Testis (tissue), 2 donors: ENCODE measurements around the gene EYS.

ENCODE experiments used
- CTCF ChIP-seq, 3 experiments: fragments of 450-650 bp in 2 of 3; fragments of 200-600 bp in 1 of 3; sonication (generic) in 1 of 3; IDR thresholded peaks; one replicate each; pipeline ENCODE4 v1.5.1; 2016 to 2019; ENCODE audit warnings: antibody characterized with exemption in 3 of 3, mild to moderate bottlenecking in 2 of 3, moderate library complexity in 1 of 3
- POLR2A ChIP-seq: fragments of 450-650 bp; IDR thresholded peaks from one replicate; pipeline ENCODE4 v1.6.1; 2017; ENCODE audit warnings: antibody characterized with exemption, mild to moderate bottlenecking, moderate library complexity

- TF ChIP-seq CTCF (IDR thresholded peaks at IDR 0.05) (no peak), POLR2A (no peak)
Observed at GRCh38 chr6:65055545-65055944, 651.5 kb downstream of the EYS start.
